Right lobe of liver (tissue), 4 donors: ENCODE data around the gene FIP1L1.

ENCODE experiments used
- POLR2A ChIP-seq: fragments of 450-650 bp; IDR thresholded peaks from one replicate; pipeline ENCODE4 v1.6.1; 2017; ENCODE audit warnings: antibody characterized with exemption, mild to moderate bottlenecking
- TF ChIP-seq, protein P1 (sequence below), 4 donors: fragments of 200-600 bp in 3 of 4; fragments of 450-650 bp in 1 of 4; IDR thresholded peaks; one replicate each; pipeline versions ENCODE4 v1.5.1 to v1.8.0; 2016 to 2022; ENCODE audit warnings: antibody characterized with exemption in 4 of 4, mild to moderate bottlenecking in 2 of 4
- donor health status: DM: no; HTN: no; CAD: no.
- donor health status: DM: no; HTN: no; CAD: no.
- donor health status: DM: no; HTN: yes; CAD: no.

DNA sequence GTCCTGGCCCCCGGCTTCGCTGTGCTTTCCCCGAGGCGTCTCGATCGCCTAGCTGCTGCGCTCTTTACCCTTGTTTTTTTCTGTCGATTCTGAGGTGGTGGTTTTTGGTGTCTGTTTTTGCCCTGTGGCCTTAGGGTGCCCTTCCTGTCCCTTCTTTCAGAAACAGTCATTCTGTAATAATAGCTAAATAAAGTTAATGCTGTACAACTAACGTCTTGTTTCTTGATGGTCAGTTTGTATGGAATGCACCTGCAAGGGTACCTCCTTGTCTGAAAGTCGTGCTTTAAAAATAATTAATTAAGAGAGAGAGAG lies 686 bp downstream of the FIP1L1 start:
- TF ChIP-seq, protein P1, sequence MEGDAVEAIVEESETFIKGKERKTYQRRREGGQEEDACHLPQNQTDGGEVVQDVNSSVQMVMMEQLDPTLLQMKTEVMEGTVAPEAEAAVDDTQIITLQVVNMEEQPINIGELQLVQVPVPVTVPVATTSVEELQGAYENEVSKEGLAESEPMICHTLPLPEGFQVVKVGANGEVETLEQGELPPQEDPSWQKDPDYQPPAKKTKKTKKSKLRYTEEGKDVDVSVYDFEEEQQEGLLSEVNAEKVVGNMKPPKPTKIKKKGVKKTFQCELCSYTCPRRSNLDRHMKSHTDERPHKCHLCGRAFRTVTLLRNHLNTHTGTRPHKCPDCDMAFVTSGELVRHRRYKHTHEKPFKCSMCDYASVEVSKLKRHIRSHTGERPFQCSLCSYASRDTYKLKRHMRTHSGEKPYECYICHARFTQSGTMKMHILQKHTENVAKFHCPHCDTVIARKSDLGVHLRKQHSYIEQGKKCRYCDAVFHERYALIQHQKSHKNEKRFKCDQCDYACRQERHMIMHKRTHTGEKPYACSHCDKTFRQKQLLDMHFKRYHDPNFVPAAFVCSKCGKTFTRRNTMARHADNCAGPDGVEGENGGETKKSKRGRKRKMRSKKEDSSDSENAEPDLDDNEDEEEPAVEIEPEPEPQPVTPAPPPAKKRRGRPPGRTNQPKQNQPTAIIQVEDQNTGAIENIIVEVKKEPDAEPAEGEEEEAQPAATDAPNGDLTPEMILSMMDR (IDR thresholded peaks at IDR 0.05), result no peak
- no peak for TF ChIP-seq POLR2A
